ENCODE measurements around the gene ANOS1.

ANOS1 gene

GRCh38 chrX:8731559-8732395, at the start of gene ANOS1:
Gene ANOS1 (minus strand): TSS chrX:8732137. CDS start chrX:8732036, 101 bp downstream.
- DNase-seq, result peak; percentile 8

- no peak for DNase-seq
These were observed 41.2 kb upstream of the ANOS1 start for GRCh38 chrX:8773117-8773516.

GRCh38 chrX:8760021-8760420, 28.1 kb upstream of the ANOS1 start:
- peak; percentile 27 for DNase-seq

GRCh38 chrX:8758706-8759105, 26.8 kb upstream of the ANOS1 start:
- peak; percentile 37 for DNase-seq

- DNase-seq, result peak; percentile 60
These were observed 25.9 kb upstream of the ANOS1 start for GRCh38 chrX:8757609-8758389.

- DNase-seq, result no peak
These were observed 23.9 kb upstream of the ANOS1 start for GRCh38 chrX:8755813-8756212.

GRCh38 chrX:8755116-8755515, 23.2 kb upstream of the ANOS1 start:
- DNase-seq, result no peak

- DNase-seq, result no peak
These were observed 17.8 kb upstream of the ANOS1 start for GRCh38 chrX:8749697-8750096.

- peak; percentile 30 for DNase-seq
These were observed 16.9 kb upstream of the ANOS1 start for GRCh38 chrX:8748855-8749254.

- peak; percentile 22 for DNase-seq
These were observed 11.3 kb upstream of the ANOS1 start for GRCh38 chrX:8743126-8743732.

GRCh38 chrX:8741981-8742380, 10.0 kb upstream of the ANOS1 start:
- DNase-seq, result no peak

GRCh38 chrX:8738588-8739189, 6.8 kb upstream of the ANOS1 start:
- DNase-seq, result peak; percentile 22

- no peak for DNase-seq
These were observed 5.9 kb upstream of the ANOS1 start for GRCh38 chrX:8737883-8738282.

- no peak for DNase-seq
These were observed 952 bp downstream of the ANOS1 start for GRCh38 chrX:8730812-8731558.

GRCh38 chrX:8729811-8730210, 2.1 kb downstream of the ANOS1 start:
- DNase-seq, result no peak

GRCh38 chrX:8728932-8729535, 2.9 kb downstream of the ANOS1 start:
- DNase-seq, result no peak

- no peak for DNase-seq
These were observed 5.8 kb downstream of the ANOS1 start for GRCh38 chrX:8726031-8726652.

GRCh38 chrX:8724300-8724699, 7.6 kb downstream of the ANOS1 start:
- DNase-seq, result no peak

- no peak for DNase-seq
These were observed 10.4 kb downstream of the ANOS1 start for GRCh38 chrX:8721536-8721935.

- no peak for DNase-seq
These were observed 11.8 kb downstream of the ANOS1 start for GRCh38 chrX:8720136-8720535.

GRCh38 chrX:8717354-8717753, 14.6 kb downstream of the ANOS1 start:
- no peak for DNase-seq

GRCh38 chrX:8714164-8714563, 17.8 kb downstream of the ANOS1 start:
- DNase-seq, result no peak

All from fibroblast of skin of right biceps (primary cell).